Measurements from ENCODE around the gene SCARB2.
A peak's percentile ranks its signal among the peaks of the same experiment; 100 is the strongest.
"Not testable (repeated sequence)": the region's sequence is repeated elsewhere in the genome, so short reads cannot be mapped to it uniquely, and the experiment has no call there.

The SCARB2 gene, protein sequence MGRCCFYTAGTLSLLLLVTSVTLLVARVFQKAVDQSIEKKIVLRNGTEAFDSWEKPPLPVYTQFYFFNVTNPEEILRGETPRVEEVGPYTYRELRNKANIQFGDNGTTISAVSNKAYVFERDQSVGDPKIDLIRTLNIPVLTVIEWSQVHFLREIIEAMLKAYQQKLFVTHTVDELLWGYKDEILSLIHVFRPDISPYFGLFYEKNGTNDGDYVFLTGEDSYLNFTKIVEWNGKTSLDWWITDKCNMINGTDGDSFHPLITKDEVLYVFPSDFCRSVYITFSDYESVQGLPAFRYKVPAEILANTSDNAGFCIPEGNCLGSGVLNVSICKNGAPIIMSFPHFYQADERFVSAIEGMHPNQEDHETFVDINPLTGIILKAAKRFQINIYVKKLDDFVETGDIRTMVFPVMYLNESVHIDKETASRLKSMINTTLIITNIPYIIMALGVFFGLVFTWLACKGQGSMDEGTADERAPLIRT

DNA sequence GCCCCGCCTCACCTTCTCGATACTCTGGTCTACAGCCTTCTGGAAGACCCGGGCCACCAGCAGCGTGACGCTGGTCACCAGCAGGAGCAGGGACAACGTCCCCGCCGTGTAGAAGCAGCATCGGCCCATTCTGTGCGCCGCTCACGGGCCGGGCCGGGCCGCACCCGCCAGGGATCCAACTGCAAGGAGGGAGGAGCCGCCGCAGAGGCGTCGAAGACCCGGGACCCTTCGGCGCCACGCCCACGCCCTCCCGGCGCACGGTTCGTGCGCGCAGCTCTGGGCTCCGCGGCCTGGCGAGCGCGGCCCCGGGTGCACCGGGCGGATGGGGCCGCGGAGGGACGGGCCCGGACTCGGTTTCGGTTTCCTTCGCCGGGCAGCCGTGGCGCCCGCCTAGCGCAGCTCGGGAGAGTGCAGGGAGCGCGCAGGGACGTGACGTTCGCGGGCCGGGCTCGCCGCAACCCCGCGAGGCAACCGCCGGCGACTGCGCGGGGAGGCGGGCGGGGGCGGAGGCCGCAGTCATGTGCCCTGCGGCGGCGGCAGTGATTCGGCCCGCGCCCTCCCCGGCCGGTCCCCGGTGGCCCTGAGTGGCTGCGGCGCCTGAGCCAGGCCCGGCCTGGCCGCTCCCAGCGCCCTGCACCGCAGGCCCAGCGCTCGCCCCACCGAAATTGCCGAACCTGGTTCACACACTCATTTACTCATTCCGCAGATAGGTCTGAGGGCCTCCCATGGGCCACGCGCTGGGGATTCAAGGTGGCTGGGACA is at the start of gene SCARB2:
TSS of gene SCARB2 (minus strand) at position 410 of the 762 bp plus-strand sequence. CDS start at position 129, 281 bp downstream.
- peak; percentile 86 for DNase-seq

DNA sequence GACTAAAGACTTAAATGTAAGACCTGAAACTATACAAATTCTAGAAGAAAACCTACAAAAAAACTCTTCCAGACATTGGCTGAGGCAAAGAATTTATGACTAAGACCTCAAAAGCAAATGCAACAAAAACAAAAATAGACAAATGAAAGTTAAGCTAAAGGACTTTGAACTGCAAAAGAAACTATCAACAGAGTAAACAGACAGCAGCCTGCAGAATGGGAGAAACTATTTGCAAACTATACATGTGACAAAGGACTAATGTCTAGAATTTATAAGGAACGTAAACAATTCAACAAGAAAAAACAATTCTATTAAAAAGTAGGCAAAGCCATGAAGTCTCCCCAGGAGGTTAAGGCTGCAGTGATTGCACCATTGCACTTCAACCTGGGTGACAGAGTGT is 46.9 kb upstream of the SCARB2 start:
- DNase-seq = no peak

DNA sequence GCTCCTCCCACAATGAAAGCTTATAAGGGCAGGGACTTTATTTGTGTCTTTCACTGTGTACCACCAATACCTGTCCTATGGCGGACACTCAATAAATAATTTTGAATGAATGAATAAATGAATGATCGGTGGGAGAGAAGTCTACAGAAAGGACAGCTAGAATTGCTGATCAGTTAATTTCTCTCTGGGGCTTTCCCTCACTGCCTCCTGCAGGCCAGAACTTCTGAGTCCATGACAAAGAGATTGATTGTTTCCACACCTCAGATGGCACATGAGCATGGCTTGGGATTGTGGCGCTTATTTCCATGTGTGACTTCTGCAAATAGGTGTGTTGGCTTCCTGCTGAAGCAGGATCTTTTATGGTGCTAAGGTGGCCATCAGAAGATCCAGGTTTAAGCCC is 44.2 kb upstream of the SCARB2 start:
- DNase-seq = no peak

DNA sequence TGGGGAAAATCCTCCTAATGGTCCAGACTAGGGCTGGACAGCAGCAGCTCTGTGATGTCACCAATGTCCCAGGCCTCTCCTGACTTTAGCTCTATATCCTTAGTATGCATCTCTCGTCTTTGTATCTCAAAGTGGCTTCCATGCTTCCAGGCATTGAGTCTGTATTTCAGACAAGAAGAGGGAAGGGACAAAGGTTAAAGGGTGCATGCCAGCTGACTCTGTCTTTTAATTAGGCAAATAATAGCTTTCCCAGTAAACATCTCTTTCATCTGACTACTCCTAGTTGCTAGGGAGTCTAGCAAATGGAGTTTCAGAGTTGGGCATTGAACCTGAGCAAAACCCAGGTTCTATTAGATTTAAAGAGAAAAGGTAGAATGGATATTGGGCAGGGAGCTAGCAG is 43.3 kb upstream of the SCARB2 start:
- no peak for DNase-seq

DNA sequence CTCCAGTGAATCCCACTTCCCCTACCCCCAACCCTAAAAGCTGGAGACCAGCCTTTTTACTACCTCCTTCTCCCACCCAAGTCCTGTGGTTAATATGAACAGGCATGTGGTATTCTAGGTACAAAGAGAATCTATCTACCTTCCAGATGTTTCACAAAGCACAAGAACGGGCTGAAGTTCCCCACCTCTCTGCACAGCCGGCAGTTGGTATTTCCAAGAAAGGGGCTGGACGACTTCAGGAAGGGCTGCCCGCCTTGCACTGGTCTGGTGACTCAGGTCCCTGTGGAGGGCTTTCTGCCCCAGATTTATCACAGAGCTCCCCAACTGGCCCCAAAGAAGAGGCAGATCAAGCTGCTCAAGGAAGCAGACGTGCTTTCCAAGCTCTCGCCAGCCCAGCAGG is 42.4 kb upstream of the SCARB2 start:
- DNase-seq = no peak

DNA sequence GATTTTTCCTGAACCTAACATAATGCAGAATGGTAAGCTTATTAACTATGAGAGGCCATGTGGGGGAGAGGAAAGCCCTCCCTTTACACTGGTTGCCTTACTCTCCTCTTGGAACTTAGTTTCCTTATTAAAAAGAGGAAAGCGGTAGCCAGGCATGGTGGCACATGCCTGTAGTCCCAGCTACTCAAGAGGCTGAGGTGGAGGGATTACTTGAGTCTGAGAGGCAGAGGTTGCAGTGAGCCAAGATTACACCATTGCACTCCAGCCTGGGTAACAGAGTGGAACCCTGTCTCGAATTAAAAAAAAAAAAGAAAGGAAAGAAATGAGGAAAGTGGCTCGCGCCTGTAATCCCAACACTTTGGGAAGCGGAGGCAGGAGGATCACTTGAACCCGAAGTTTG is 39.9 kb upstream of the SCARB2 start:
- no peak for DNase-seq

DNA sequence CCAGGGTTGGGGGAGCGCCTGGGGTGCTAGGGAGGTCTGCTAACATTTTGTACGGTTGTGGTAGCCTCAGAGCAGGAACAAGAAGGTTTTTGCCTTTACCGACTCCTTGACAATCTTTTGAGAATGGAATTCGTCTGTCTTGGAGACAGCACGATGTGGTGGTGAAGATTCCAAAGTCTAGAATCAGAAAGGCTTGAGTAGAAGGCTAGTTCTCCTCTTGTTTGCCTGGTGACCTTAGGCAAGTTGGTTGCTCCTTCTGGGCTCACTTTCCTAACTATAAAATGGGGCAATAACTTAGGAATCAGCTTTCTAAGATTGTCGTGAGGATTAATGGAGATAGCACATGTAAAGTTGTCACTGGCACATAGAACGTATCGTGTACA is 38.6 kb upstream of the SCARB2 start:
- DNase-seq = no peak

DNA sequence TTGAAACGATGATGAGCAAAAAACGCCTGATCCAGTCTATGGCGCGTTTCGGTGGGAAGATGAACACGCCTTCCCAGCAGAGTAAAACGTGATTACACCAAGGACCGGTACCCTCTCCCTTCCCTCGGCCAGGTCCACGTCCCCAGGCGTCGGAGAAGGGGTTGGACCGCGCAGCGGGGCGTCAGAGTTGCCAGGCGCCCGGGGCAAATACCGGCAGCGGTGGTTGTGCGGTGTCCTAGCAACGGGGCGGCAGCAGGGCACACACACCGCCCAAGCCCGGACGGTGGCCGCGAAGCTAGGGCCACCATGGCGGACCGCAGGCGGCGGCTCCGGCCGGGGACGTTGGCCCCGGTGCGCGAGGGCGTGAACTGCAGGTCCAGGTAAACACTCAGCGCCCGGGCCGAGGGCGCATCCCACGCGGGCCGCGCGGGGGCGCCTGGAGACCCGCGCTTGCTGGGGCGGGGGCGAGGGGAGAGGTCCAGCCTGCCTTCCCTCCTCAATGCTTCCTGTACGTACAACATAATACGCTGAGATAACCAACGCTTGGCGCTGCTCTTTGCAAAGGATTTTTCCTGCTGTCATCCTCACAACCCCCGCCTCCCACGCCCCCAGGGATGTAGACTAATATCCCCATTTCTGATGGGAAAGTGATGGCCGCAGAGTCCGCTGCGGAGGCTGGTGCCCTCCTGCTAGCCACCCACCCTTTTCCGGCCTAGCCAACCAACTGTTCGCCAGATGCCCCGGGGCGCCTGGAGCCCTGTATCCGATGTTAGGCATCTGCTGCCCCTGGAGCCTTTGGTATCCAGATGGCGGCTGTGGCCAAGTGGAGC is 38.0 kb upstream of the SCARB2 start, which contains the start of gene FAM47E:
TSS of gene FAM47E (plus strand) at position 281 of the 830 bp plus-strand sequence. CDS start at position 307, 26 bp downstream.
- DNase-seq = peak; percentile 55

DNA sequence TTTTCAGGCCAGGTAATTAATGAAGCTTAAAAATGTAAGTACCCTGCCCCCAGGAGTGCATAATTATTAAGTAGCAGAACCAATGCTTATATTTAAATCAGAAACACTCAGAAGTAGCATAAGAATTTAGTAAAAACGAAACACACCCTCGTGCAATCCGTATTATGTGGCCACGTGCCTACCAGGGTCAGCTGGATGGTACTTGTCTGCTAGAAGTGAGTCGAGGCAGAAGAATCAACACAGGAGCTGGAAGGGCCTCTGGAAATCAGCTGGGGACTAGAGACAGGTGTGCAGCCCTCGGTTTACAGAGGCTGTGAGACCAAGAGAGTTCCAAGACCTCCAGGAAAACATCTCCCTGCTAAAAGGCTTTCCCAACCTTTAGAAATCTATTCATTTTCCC is 37.3 kb upstream of the SCARB2 start:
- no peak for DNase-seq

DNA sequence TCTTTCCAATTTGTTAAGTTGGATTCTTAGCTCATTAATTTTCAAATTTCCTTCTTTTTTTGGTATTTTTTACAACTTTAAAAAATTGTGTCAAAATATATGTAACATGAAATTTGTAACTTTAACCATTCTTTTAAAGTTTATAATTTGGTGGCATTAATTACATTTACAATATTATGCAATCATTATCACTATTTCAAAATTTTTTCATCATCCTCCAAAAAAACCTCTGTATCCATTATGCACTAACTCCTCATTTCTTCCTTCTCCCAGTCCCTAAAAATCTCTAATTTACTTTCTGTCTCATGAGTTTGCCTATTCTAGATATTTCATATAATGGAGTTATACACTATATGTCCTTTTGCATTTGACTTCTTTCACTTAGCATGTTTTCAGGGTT is 33.2 kb upstream of the SCARB2 start:
- DNase-seq = no peak

DNA sequence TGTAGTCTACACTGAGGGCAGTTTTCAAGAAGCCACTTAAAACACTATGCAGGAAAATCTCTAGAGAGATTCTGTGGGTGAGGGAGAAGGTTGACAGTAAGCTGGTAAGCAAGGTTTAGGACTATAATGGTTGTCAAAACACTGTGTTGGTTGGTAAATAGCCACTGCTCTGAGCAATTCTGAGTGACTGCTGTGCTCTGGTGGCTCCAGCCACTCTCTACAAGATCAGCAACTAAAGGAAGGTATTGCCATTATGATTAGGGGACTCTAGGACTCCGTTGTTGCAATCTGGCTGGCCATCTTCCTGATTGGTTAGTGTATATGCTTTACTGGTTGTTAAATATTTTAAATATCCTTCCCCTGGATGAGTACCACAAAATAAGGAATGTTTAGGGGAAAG is 32.4 kb upstream of the SCARB2 start:
- DNase-seq = no peak

DNA sequence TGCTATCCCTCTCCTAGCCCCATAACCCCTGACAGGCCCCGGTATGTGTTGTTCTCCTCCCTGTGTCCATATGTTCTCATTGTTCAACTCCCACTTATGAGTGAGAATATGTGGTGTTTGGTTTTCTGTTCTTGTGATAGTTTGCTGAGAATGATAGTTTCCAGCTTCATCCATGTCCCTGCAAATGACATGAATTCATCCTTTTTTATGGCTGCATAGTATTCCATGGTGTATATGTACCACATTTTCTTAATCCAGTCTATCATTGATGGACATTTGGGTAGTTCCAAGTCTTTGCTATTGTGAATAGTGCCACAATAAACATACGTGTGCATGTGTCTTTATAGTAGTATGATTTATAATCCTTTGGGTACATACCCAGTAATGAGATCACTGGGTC is 30.3 kb upstream of the SCARB2 start:
- not testable (repeated sequence) for DNase-seq

DNA sequence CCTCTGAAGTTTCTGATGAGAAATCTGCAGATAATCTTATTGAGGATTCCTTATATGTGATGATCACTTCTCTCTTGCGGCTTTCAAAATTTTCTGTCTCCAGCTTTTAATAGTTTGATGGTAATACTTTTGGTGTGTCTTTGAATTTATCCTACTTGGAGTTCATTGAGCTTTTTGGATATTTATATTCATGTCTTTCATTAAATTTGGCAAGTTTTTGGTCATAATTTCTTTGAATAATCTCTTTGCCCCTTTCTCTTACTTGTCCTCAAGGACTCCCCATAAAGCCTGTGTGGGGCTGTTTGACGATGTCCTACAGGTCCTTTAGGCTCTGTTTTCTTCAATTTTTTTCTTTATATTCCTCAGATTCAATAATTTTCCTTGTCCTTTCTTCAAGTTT is 26.6 kb upstream of the SCARB2 start:
- no peak for DNase-seq

DNA sequence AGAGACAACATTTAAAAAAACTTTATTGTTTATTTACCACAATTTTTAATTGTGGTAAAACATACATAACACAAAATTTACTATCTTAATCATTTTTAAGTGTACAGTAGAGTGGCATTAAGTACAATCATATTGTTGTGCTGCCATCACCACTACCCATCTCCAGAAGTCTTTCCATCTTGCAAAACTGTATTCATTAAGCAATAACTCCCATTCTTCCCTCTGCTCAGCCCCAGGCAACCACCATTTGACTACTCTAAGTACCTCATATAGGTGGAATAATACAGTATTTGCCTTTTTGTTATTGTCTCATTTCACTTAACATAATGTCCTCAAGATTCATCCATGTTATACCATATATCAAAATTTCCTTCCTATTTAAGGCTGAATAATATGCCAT is 25.1 kb upstream of the SCARB2 start:
- no peak for DNase-seq

DNA sequence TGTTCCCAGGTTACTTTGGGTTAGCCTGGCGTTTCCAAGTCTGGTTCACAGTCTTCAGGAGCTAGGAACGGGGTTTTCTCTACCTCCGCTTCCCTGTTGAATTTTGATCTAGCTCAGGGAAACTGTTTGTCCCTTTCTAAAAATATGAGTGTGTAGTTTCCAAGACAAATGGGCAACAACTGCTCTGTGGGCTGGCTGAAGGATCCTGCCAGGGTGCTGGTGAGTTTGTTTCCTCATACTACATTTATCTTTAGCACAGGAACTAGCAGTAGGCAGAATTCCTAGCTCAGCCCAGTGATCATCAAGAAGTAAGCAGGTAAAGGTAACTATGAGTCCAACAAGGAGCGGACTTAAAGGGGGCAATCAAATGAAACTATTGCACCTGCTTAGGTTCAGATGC is 24.6 kb upstream of the SCARB2 start:
- DNase-seq = no peak

DNA sequence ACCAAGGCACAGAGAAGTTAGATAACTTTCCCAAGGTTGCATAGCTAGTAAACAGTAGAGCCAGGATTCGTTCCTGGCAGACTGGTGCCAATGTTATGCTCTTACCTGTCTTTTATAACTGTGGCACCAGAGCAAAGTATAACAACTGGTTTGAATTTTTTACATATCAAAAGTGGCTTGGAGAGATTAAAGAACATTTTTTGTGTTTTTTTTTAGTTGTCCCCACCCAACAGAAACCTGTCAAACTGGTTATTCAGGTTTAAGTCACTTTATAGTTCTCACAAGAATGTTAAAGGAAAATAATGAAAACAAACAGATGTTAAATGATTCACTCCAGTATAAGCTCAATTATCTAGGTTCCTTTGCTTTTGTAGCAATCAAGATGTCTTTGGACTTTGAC is 22.3 kb upstream of the SCARB2 start:
- no peak for DNase-seq

DNA sequence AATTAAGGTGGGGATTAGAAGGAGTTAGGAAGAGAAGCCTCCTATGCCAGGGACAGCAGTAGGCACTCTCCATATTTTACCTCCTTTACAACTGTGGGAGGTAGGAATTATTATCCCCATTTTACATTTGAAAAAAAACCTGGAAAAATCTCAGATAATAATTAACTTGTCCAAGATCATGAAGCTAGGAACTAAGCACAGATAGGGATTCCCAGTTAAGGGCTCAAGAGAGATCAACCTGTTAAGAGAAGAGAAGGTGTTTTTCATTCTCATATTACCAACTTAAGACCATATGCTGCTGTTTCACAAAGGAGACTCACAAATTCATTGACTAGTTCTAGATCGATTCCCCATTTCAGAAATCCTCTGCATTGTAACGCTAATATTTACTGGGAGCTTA is 21.8 kb upstream of the SCARB2 start:
- no peak for DNase-seq

DNA sequence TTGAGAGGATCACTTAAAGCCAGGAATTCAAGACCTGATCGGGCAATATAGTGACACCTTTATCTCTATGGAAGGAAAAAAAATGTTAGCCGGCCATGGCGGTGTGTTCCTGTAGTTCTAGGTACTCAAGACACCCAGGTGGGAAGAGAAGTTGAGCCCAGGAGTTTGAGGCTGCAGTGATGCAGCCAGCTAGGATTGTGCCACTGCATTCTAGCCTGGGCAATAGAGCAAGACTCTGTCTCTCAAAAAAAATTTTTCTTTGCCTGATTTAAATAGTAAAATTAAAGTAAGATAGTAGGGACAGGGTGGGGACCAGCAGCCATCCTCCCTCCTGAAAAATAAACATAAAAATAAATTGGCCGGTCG is 21.0 kb upstream of the SCARB2 start:
- DNase-seq = no peak

DNA sequence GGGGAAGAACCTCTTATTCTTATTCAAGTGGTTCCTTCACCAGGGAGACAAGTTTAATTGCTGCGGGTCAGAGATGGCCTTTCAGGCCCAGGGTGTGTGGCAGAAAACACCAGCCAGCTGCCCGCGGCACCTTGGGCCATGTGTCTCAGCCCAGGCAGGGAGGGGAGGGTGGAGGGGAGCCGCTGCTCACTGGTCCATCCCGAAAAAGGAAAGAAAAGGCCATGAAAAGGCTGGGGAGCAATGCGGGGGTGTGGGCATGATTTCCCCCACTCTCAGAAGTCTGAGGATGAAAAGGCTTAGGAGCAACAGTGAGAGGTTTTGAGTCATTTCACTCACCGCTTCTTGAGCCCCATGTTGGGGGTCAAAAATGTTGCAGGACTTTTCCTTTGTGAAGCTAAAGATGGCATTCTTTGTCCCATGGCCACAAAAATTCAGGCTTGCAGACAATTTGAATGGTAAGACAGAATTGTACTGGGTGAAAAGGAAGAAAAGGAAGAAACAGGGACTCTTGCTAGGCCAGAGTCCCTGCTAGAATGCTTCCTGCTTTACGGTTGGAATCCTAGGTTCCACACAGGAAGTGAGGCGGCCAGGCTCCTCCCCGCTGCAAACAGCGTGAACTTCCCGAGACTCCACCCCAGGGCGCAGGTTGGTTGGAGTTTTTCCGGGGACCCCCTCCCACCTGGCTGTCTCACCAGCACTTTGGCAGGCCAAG is 20.5 kb upstream of the SCARB2 start:
- DNase-seq = no peak

DNA sequence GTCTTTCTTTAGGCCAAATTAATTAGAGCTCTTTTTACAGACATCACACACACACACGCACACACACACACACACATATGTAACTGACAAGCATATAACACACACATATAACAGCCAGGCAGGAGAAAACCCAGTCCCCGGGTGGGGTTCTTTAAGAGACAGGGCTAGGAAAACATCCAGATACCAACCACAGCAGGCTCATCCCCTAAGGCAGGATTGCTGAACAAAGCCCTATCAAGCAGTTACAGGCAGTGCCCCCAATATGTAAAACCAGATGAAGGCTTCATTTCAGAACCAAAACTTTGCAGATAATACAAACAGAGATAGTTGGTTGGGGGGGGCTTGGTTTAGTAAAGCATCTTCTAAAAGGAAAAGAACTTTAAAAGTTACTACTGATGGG is 19.9 kb upstream of the SCARB2 start:
- no peak for DNase-seq

DNA sequence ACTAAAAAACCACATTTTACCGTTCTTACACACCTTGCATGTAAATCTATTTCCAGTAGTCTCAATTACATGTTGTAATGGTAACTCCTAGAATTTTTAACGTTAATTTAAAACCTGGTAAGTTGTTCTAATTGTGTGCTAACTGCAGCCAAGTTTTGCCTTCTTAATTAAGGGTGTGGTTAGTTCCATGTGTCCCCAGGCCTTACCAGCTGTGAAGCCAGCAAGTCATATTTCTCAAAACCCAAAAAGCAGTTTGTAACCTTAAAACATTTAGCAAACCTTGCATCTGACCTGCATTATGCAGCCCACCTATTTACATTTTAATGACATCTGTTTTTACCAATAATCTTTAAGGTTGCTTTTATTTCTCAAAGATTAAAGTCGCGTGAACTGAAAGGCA is 19.5 kb upstream of the SCARB2 start:
- DNase-seq = no peak

DNA sequence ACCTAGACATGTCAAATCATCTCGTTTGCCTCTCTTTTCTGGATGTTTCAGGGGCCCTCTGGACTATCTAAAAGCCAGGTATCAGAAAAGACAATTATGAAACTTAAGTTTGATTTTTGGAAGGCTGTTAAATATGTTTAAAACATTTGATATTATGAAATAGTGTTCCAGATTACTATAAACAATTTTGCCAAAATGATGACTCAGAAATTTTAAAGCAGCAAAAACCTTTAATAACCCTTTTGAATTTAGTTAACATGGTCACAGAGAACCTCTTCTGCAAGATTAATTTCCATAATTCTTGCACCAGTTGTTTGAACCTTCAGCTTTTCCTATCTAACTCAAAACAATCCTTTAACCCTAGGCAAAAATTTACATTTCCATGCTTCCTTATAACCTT is 19.1 kb upstream of the SCARB2 start:
- no peak for DNase-seq

DNA sequence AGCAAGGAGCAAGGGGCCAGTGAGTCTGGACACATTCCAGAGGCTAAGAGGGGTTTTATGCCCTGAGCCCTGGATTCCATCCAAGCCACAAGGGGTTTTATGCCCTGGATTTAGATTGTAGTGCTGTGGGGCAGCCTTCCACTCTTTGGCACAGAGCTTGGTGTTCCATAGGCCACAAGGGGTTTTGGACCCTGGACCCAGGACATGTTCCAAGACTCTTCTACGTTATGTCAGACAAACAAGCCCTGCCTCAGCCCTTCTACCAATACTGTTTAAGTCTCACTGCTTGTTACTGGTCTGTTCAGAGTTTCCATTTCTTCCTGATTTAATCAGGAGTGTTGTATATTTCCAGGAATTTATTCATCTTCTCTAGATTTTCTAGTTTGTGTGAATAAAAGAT is 12.8 kb upstream of the SCARB2 start:
- DNase-seq = no peak
